ENCODE measurements around the gene FOXP2.
"Not testable (repeated sequence)": the region's sequence is repeated elsewhere in the genome, so short reads cannot be mapped to it uniquely, and the experiment has no call there.

- not testable (repeated sequence) for TF ChIP-seq POLR2AphosphoS5, POLR2A, CTCF, EP300 (IDR thresholded peaks at IDR 0.05)
Measured at GRCh38 chr7:114547346-114547745, 132.7 kb downstream of the FOXP2 start.

All from sigmoid colon (tissue), 4 donors.